GM18873 (cell line): ENCODE measurements around the gene MRTFA.

Experiments used
- ATAC-seq: cut with Tn5 transposase; IDR thresholded peaks from one replicate; pipeline ENCODE4 v1.9.1; 2021; ENCODE audit warnings: mild to moderate bottlenecking, moderate library complexity, moderate number of reproducible peaks; ENCODE audit not compliant: unreplicated experiment, low FRiP score

The MRTFA gene

DNA sequence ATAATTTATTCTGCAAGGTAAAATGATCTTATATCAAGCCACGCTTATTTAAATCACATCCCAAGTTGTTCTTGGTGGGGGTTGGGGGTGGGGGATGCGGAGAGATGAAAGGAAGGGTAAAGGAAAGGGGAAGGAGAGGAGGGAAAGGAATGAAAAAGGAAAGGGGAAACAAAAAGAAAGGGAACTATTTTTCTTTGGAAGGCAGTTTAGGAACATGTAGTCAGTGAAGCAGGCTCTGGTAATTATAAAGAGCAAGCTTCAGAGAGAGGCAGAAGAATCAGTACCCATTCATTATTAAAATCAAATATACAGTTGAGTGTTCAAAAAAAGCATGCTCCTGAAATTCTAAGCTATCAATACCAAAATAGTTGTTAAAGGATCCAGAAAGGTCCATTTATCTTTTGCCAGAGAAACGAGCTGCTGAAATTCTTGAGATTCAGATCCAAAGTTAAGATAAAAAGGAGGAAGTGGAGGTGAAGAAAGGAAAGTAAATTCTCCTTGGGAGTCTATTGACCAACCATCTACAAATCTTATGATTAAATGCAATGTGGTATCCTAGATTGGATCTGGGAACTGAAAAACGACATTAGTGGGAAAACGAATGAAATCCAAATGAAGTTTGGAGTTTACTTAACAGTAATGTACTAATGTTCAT, 158.7 kb downstream of the MRTFA start:
- ATAC-seq = no peak

DNA sequence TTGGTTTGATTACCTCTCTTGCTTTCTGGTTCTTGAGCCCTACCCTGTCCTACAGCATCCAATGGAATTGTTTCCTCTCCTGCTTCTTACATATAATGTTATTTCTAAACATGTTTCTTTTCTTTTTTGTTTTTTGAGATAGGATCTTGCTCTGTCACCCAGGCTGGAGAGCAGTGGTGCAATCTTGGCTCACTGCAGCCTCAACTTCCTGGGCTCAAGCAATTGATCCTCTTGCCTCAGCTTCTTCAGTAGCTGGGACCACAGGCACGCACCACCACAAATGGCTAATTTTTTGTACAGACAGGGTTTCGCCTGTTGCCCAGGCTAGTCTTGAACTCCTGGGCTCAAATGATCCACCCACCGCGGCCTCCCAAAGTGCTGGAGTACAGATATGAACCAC, 160.2 kb downstream of the MRTFA start:
- ATAC-seq = no peak

DNA sequence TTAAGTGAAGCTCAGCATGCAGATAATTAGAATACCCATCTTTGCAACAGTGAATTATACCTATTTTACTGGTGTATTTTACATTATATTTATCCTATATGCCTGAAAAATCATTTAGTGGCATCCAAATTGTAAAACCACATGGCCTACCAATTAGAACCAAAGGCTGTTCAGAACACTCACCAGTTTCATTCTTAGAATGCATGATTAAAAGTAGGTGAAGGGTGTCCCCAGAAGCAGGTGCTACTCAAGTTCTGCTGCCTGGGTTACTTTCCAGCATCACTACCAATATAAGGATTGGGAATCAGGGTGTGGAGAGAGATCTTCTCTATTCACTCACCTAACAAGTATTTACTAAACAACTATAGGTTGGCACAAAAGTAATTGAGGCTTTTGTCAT, 162.8 kb downstream of the MRTFA start:
- ATAC-seq = no peak

DNA sequence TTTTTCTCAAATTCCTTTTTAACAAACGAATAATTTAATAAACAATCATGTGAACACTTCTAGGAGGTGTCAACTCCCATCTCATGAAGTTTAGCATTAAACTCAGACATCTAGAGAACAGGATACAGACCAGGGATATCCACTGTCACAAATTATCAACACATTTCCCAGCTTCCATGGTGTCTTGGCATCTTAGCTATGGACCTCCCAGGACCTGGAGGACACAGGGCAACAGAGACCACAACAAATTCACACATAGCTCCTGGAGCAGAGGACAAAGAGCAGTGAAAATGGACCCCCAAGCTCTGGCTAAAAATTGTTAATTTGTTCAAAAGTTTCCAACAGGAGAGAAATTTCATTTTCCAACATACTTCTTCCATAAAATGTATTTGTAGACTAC, 163.9 kb downstream of the MRTFA start:
- ATAC-seq = no peak

DNA sequence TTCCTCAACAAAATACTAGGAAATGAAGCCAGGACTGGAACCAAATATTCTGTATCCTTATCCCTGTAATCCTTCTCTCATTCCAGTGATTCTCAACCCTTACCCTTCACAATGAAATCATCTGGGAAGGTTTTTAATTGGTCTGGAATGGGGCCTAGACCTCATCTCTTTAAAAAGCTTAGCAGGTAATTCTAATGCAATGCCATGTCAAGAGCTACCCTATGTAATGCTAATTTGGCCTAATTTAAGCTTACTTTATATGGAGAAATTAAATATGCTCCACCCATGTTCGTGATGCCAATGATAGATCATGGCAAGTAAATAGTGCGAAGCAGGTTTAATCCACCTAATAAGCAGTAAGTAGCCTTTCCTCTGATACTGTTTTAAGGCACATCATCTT, 164.5 kb downstream of the MRTFA start:
- ATAC-seq = no peak

DNA sequence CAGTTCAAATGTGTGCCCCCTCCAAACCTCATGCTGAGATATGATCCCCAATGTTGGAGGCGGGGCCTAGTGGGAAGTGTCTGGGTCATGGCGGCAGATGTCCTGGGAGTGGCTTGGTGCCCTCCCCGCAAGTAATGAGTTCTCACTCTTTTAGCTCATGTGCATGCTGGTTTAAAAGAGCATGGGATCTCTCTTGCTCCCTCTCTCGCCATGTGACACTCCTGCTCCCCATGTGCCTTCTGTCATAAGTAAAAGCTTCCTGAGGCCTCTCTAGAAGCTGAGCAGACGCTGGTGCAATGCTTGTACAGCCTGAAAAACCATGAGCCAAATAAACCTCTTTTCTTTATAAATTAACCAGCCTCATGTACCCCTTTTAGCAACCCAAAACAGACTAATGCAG, 167.3 kb downstream of the MRTFA start:
- no peak for ATAC-seq

DNA sequence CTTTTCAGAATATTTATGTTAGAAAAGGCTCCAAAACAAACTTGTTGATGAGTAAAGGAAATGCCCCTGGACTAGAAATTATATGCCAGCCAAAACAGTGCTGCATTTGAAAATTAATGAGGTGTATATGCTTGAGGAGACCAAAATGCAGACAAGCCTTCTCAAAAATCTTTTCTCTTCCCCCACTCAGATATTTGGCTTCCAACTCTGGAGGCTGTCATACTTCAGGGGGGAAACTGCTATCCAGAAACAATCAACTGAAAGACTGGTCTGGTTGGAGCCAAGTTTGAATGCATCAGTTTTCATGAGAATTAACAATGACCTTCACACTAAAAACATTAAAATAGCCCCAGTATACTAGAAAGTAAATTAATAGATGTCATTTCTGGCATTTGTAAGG, 167.9 kb downstream of the MRTFA start:
- ATAC-seq = no peak

DNA sequence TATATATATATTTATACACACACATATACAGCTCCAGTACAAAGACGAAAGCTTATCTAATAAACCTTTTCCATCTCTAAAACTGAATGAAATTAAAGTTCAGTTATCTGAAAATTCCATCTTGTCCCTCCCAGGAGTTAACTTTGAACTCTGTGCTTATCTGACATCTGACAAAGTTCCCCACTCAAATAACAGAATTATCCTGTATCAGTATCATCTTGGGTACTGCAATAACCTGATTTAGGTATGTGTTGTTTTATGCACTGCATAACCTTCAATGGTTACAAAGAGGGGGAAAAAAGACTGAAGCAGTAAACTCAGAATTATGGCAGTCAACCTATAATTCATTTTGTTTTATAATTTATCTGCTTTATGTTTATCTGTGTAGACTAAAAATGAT, 169.5 kb downstream of the MRTFA start:
- no peak for ATAC-seq

DNA sequence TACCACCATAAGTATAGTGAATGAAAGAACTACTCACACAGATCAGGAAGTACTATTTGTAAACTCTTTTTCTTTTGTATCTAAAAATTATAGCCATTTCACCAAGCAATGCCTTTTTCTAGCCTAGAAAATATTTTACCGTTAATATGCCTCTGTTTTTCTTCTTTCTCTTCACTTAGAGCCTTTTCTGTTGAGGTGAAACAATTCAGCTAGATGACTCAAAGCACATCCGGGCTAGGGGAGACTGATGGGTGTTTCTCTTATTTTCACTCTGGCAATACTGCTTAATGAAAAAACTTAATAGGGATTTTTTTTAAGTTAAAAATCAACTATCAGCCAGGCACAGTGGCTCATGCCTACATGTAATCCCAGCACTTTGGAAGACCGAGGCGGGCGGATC, 172.8 kb downstream of the MRTFA start:
- ATAC-seq = no peak

DNA sequence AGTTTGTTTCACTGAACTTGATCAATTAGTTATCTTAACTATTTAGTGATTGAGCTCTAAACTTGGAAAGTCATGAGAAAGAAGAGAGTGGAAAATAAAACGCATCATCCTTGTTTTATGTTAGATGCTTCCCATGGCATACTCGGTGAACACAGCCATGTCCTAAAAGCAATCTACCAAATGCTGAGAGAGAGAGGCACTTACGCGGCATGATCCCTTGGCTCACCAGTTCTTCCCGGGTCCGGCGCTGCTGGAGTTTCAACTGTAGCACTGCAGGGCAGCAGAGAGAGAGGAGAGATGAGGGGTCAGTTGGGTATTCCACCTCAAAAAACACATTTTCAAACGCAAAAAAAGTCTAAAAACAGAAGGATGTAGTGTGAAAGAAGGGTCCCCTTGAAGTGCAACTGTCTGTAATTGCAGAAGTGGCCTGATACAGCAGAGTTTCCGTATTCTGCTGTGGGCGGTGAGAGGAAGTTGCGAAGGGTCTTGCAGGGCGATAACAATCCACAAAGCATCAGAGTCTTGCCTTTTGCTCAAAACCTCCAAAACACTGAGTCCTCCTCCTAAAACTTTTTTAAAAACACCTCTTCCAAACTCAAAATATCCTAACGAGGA, 173.4 kb downstream of the MRTFA start:
- no peak for ATAC-seq

DNA sequence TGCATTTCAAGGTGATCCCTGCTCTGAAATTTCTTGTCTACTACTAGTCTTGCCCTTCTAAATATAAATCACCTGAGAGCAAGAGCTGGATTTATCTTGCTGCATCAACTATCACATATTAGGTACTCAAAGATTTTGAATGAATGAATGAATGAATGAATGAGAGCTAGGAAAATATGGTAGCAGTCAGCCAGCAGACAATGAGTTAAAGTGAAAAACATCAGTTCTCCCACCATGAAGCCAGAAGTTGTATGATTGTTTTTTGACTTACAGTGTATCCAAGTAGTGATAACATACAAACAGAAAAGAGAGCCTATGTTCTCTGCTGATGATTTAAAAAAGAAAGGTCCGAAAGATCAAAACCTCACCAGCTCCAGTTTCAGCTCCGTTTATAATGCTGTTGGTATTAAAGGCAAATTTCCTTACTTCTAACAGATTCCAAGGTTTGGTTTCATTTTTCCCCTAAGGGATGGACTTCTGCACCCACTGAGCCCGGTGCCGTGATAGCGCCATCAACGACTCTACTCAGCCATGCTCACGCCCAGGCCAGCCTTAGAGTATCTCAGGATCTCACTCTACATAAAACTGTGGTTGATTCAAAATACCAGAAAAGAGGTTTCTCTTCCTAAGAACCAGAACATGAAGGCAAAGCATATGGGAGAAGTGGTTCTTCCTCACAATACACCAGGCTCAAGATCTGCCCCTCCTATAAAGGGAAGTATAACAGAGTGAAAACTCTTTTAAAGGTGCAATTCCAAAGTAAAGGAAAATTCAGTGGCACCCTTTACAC, 174.1 kb downstream of the MRTFA start:
- ATAC-seq = no peak

DNA sequence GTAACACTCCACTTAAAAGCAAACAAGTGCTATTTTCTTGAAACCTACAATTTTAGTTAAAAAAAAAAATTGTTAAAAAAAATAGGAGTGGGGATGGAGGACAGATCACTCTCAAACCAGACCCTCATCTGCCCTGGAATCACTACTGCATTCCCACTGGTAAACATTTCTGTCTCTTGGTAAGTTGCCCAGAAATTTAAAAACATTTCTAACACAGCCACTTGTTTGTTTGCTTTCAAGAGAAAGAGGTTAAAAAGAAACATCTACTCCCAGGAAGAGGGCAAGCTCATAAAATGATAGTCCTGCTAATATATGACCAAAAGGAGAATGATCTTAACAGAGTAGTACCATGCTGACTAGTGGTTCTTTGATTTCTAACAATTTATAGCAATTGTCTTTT, 182.8 kb downstream of the MRTFA start:
- ATAC-seq = no peak

DNA sequence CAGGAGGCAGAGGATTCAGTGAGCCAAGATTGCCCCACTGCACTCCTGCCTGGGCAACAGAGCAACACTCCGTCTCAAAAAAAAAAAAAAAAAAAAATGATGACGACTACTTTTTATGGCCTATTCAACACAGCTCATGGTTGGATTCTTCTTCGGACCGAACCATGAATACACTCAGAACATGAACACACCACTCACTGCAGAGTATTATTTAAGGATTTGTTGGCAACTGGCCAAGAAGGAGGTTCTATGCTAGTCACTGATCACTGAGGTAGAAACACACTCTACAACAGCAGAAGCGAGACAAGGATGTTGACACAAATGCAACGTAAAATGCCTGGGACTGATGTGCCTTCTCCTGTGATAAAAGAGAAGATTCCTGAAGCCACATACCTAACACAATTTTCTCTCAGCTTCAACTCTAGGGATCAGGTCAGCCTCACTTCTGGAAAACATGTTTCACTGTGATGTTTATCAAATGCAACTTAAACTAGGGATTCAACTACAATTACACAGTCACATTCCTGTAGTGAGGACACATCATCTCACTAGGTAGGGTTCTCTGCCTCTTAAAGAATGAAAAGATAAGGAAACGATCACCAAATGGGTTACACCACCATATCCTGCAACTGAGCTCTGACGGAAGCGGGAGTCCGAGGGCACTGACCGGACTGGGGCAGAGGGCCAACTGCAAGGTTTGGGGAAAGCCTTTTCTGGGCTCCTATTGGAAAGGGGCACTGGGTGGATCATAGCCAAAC, 183.6 kb downstream of the MRTFA start:
- ATAC-seq = no peak

DNA sequence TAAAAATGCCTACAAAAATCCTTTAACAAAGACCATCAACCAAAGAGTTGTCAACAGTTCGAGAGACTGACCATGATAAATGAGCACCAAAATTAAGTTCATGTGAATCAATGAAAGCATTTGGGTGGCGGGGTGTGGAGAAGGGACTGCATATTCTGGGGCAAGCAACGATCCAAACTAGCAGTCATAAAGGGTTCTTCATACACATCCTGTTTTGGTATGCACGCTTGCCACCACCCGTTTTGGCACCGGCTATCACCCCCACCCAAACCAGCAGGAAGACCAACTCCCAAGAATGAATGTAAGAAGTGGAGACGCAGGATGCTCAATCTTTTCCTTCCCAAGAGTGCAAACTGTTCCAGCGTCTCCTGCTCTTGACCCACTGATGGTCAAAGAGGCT, 185.3 kb downstream of the MRTFA start:
- ATAC-seq = no peak

DNA sequence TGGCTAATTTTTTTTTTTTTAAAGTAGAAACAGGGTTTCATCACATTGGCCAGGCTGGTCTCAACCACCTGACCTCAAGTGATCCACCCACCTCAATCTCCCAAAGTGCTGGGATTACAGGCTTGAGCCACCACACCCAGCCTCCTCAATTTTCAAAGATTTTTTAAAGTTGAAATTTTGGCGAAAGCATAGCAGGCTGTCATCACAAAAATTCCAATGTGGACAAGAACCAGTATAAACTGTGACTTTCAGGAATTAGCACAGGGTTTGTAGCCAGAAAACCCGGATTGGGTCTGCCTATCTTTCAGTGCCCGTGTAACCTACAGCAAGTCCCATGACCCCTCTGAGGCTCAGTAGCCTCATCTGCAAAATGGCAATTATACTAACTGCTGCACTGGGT, 185.9 kb downstream of the MRTFA start:
- ATAC-seq = no peak

DNA sequence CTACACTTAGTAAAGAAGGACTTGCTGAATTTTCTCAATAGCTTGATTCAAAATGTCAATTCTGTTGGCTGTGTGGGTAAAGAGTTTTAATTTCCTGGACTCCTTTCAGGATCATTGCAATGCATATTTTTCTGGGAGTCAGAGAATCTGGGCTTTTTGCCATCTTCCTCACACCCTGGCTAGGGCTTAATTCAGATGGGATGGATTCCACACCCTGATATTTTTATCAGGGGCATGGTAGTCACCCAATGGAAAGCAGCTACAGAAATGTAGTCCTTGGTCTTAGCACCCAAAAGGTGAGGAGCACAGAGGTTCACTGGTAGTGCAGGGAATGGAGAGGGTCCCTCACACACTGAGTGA, 186.9 kb downstream of the MRTFA start:
- ATAC-seq = no peak

DNA sequence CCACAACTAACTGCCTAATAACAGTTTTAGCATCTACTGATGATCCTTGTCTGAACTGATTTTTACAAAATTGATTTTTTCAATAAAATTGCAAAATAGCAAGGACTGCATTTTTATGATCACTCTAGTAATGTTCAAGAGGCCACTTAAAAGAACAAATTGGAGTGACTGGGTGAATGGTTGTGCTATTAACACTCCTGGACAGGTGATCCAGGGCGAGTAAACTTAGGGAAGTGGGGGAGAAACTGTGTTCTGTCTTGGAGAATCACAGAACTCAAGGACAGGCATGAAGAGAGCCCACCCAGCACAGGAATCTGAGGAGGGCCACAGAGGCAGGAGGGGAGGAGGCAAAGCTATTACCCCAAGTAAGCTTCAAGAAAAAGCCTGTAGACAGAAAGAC, 190.3 kb downstream of the MRTFA start:
- ATAC-seq = no peak

DNA sequence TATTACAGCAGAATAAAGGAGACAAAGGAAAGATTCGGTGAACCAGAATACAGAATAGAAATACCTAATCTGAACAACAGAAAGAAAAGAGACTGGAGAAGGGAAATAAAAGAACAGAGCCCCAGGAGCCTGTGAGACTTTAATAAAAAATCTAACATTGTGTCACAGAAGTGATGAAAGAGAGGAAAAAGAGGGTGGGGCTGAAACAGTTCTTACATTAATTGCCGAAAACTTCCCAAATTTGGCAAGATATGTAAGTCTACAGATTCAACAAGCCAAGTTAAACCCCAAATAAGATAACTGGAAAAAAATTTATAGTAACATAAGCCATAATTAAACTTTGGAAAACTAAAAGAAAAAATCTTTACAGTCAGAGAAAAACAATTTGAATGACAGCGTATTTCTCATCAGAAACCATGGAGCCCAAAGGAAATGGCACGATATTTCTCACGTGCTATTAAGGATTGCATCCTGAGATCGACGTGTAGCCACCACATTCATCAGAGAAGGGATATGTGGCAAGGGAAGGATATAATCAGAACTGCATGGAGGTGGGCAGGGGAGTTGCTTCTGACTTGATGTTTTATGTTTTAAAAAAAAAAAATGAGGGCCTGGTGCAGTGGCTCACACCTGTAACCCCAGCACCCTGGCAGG, 192.2 kb downstream of the MRTFA start:
- ATAC-seq = no peak

DNA sequence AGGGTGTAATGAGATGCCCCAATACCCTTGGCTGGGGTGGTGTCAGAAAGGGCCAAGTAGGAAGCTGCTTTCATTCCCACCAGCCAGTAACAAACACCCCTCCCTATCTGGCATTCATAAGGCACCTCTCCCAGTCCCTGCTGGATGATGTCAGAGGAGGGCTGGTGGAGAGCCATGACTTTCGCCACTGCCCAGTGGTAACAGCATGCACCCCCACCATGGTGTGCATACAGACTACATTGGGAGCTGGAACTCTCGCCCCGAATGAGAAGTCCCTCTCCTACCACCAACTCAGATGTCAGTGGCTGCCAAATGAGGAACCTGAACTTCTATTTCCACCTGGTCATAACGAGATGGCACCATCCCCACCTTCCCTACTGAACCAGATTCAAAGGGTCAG, 192.8 kb downstream of the MRTFA start:
- no peak for ATAC-seq

DNA sequence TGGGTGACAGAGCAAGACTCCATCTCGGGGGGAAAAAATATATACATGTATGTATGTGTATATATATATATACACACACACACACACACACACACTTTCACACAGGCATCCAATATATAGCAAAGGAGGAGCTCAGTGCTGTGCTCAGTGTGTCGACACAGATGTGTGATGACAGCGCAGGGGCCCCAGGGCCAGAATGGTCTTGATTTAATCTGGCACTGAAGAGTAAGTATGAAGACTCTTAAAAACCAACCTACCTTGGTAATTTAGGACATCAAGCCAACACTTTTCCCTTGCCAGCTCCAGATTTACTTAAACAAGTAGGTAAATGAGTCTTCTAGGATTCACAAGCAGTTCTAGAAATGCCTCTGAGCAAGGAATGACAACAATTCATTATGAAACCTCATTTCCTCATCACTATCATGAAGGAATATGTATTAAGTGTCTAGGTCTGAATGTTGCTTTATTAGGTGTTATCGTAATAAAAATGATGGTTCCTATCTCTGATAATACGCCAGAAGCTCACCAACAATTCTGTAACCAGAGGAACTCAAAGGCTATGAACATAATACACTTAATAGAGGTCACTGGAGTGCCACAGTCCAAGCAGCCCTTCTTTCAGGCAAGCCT, 194.6 kb downstream of the MRTFA start:
- no peak for ATAC-seq
